Putamen (tissue), 1 donor: ENCODE data around the gene FBXO2.

Source experiments
- DNase-seq: peaks from one replicate; pipeline ENCODE4 v3.0.0-alpha.2; 2016; ENCODE audit warnings: low spot score

The FBXO2 gene

DNA sequence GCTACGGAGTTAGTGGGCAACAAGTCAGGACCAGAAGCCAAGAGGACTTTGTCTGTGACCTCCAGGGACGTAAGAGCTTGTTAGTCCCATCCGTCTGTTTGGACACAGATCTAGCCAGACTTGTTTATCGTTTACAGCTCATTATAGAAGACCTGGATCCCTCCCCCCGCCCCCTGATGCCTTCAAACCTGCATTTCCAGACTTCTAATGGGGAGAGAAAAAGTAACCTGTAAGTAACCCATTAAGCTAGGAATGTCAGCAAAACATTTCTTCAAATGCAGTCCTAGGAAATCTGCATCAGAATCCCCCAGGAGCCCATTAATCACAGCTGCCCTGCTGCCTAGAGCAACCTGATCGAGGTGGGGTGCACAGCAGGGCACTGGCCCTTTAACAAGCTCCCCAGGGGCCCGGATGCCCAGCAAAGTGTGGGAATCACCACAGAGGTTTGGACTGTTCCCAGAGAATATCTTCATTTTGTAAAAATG lies 28.1 kb upstream of the FBXO2 start:
- DNase-seq = no peak

DNA sequence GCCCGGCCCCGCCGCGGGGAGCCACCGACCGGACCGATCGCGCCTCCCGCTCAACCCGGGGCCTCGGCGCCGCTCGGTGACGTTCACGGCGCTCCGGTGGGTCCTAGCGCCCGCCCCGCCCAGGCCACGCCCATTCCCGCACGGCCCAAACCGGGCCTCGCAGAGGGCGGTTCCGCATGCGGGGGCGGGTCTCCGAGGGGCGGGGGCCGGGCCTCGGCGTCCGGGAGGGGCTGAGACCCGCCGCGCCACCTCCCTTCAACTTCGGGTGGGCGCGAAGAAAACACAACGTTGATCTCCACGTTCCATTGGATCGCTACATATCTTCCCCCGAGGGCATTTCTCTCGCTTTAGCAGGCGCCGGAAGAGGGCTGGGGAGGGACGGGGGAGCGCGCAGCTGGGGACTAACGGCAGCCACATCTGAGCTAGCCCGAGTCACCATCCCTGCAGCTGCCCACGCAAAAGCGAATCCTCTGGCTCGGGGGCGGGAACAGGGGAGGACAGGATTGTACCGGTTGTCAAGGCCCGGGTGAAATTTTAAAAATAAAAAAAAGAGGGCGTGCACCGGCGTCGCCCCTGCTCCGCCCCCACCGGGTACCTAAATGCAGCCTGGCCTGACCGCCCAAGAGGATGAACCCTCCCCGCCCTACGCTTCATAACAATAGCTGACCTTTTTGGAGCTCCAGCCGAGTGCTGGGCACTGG lies 27.0 kb upstream of the FBXO2 start, which contains the start of gene MAD2L2:
TSS of gene MAD2L2 (minus strand) at position 78 of the 701 bp plus-strand sequence. CDS start 547 bp downstream, outside the sequence.
- DNase-seq = peak; percentile 87

DNA sequence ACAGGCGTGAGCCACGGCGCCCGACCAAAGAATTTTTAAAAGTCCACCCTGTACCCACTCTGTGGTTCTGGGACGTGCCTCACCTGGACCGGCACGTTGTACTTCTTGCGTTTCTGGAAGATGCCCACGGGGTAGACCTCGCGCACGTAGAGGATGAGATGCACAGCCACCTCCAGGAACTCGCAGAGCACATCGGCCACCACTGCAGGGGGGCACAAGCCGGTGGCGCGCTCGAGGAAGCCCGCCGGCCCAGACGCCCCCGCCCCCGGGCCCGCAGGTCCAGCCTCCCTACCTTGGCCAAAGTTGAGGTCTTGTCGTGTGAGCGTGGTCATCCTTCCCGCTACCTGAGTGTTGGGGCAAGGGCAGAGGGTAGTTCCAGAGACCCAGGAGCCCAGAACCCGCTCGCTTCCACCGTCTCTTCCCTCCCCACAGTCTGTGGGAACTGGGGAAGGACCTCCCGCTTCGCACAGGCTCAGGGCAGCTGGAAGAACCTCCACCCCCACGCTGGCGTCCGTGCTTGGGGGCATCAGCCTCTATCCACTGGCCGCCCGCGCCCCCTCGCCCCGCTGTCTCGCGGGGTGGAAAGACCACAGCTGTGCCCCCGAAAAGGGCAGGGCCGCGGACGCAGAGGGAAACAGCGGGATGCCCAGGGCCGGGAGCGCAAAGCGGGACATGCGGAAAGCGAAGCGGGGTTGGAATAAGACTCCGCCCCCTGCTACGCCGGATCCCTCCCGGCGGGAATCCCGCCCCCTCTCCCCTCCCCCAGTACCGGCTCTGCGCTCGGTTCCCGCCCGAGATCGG lies 26.2 kb upstream of the FBXO2 start:
- DNase-seq = no peak

DNA sequence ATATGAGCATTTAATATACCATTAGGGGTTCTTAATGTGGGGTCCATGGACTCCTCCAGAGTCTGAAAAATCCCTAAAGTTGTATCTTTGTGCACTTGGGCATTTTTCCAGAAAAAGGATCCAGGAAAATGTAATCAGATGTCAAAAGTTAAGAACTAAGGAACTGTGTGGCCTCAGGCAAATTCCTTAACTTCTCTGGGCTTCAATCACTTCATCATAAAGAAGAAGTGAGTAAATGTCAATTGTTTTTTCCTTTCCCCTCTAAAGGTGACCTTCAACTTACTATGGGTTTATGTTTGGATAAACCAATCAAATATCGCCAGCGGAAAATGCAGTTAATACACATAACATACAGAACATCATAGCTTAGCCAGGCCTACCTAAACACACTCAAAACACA lies 24.2 kb upstream of the FBXO2 start:
- DNase-seq = no peak

DNA sequence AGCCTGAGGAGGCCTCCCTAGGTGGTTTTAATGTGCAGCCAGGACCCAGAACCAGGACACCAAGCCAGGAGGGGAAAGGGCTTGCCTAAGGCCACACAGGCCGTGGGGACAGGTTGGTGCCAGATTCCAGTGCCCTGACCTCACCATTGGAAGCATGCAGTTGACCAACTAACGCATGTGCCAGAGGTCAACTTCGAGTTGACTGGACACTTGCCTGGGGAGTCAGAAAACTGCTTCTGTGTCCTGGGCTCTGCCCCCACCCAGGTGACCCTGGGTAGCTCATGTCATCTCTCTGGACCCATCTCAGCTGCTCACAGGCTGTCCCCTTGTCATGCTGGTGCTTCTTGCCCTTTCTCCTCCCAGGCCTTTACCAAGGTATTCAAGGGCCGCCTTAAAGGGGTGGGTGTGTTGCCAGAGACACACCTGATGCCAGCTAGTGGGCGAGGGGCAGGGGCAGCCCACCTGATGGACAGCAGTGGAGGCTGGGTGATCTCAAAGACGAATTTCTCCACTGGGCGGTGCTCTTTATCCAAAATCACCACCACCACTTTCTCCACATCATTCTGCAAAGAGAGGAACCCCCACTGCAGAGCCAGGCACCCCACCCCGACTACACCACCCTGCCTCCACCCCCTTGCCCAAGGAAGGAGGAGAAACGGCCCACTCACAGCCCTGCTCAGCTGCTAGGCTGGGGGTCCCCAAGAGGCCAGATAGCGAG lies 22.3 kb upstream of the FBXO2 start:
- no peak for DNase-seq

DNA sequence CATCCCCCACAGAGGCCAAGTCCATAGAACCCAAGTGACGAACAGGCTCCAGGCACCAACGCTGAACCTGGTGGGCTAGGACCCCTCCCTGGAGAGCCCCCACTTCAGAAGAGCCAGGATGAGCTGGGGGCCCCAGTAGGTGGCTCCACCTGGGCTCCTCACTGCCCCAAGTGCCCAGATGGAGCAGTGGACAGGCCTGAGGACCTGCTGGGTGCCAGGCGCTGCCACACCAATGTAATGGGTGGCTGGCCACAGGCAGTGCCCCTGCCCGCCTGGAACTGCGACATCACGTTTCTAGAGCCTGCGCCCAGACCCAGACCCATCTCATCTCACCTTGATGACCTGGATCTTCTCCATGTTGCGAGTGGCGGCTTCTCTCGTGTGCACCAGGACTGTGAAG lies 21.1 kb upstream of the FBXO2 start:
- DNase-seq = no peak

DNA sequence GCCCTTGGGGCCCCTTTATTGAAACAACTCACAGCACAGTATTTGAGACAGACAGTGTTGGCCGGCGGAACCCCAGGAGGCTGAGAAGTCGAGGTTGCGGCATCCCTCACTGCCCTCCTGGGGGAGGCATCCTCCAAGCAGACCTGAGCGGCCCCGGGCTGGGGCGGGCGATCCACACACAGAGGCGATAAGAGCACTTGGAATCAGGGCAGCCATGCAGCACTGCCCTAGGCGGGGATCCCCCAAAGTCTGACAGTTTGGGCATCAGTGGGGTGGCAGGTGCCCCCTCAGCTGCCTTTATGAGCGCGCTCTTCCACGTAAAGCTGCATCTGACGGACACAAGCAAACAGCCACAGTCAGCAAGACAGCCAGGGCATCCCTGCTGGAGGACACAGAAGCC lies 20.3 kb upstream of the FBXO2 start:
- DNase-seq = no peak

DNA sequence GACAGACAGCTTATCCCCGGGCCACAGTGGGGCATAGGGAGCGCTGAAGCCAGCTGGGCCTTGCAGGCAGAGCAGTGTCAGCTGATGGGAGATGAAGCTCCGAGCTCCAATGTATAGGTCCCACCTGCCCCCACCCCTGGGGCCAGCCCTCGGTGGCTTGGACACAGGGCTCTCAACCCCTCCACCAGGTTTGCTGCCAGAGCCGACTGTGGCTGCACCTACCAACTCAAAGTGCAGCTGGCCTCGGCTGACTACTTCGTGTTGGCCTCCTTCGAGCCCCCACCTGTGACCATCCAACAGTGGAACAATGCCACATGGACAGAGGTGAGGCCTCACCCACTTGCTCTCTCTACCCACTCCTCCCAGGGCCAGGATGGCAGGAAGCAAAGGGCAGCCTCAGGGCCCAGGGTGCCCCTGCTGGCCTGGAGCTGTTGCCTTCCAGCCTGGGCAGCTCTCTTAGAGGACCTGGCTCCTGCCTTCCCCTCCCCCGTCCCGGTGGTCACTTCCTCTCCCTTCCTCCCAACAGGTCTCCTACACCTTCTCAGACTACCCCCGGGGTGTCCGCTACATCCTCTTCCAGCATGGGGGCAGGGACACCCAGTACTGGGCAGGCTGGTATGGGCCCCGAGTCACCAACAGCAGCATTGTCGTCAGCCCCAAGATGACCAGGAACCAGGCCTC lies 19.0 kb upstream of the FBXO2 start:
- DNase-seq = no peak

DNA sequence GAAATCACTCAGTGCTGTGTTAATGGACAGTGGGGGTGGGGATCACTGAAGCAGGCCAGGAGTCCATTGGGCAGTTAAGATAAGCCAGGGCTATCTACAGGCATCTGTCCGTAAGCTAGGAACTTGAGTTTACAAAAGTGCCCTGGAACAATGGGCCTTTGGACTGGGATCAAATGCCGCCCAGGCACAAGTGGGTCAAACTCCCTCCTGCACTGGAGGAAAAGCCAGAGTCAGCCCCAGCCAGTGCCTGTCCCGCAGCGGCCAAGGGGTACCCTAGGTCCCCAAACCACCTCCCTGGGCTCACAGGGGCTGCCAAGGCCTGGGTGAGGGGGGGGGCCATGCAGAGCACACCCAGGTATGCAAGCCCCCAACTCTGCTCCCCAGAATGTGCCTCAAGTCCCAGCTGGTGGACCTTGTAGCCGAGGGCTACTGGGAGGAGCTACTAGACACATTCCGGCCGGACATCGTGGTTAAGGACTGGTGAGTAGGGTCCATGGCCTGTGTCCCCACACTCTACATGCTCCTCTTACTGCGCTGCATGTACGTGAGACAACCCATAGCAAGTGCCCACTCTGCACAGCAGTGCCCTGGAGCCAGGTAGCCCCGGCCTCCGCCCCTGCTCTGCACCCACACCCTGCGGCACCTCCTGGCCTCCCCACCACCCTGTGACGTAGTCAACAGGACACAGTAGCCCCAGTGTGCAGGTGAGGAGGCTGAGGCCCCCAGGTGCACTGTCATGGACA lies 17.5 kb upstream of the FBXO2 start:
- no peak for DNase-seq

DNA sequence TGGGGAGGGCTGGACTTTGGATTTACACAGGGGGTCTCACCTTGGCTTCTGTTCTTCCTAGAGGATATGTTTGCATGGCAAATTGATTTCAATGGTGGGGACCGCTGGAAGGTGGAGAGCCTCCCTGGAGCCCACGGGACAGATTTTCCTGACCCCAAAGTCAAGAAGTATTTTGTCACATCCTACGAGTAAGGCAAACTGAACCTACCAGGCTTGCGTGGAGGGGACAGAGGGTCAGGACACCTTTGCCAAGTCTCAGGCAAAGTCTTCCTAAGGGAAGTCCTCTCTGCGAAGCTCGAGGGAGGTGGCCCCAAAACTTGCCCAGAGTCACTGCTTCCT lies 16.9 kb upstream of the FBXO2 start:
- DNase-seq = no peak

DNA sequence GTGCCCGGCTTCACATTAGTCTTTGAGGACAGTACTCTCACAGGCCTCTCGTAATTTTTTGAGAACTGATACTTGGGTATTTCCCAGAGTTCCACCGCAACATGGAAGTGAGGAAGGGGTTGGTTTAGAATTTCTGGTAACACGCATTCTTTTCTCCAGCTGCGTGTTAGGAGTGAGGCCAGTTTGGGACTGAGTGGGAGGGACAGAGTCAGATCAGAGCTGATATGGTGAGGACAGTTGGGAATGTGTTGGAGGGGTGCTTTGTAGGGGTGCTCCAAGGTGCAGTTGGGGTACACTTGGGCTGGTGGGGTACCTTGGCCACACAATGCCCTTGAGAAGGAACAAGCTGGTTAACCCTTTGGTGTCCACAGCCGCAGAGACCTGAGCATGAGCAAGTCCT lies 16.5 kb upstream of the FBXO2 start:
- no peak for DNase-seq

DNA sequence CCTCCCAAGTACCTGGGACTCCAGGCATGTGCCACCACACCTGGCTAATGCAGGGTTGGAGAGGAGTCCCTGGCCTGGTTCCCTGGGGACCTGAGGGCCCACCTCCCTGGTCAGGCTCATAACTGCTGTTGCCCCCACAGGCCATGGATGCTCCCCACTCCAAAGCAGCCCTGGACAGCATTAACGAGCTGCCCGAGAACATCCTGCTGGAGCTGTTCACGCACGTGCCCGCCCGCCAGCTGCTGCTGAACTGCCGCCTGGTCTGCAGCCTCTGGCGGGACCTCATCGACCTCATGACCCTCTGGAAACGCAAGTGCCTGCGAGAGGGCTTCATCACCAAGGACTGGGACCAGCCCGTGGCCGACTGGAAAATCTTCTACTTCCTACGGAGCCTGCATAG lies 14.3 kb upstream of the FBXO2 start:
- DNase-seq = no peak

DNA sequence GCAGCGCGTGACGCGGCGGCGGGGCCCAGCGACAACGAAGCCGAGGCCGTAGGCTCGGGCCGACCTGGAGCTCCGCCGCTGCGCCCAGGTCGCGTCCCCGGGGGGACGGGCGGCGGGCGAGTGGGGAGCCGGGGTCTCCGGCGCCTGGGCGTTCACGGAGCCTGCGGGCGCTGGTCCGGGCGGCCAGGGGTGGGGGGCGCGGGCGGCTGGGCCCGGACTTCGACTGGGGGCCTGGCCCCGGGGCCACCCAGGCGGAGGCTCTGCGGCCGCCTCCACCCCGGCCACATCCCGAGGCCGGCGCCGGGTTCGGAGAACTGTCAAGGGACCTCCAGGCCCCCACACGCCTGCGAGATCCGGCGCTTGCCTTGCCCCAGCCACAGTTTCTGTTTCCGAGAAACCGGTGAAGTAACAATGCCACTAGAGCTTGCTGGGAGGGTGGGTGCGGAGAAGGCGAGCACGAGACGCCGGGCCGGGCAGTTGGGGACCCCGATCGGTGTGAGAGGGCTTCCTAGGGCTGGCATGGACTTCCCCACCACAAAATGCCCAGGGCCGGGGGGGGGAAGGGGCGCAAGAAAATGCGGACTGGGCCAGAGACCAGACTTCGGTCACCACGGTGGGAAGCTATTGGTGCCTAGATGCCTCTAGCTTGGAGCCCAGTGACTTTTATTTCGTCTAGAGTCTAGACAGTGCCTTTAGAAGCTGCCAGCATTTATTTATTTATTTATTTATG lies 10.3 kb upstream of the FBXO2 start:
- no peak for DNase-seq

DNA sequence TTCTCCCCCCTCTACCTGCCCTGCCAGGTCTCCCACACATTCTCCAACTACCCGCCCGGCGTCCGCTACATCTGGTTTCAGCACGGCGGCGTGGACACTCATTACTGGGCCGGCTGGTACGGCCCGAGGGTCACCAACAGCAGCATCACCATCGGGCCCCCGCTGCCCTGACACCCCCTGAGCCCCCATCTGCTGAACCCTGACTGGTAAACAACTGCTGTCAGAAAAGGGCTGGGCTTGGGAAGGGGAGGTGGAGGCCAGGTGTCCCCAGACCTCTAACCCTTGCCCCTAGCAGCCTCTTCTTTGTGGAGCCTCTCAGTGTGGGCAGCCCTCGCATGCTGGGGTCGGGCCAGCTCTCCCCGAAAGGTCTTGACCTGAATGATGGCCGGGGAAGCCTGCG lies 6.9 kb upstream of the FBXO2 start:
- DNase-seq = no peak

DNA sequence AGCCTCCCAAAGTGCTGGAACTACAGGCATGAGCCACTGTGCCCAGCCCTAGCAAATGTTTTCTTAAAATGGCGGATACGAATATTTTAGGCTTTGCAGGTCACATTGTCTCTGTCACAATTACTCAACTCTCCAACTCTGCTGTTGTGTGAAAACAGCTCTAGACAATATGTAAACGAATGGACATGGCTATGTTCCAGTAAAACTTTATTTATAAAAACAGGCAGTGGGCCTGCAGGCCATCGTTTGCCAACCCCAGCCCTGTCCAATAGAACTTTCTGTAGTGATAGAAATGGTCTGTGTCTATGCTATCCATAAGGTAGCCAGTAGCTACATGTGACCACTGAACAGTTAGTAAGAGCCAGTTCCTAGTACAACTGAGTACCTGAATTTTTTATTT lies 5.5 kb upstream of the FBXO2 start:
- DNase-seq = no peak

DNA sequence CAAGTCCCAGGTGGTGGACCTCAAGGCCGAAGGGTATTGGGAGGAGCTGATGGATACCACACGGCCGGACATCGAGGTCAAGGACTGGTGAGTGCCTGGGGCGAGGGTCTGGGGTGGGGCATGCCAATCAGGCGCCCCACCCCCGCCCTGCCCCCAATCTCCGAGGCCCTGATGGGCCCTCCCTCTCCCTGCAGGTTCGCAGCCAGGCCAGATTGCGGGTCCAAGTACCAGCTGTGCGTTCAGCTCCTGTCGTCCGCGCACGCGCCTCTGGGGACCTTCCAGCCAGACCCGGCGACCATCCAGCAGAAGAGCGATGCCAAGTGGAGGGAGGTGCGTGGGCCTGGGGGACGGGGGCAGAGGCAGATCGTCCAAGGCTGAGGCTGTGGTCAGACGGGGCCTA lies 4.3 kb upstream of the FBXO2 start:
- DNase-seq = no peak

DNA sequence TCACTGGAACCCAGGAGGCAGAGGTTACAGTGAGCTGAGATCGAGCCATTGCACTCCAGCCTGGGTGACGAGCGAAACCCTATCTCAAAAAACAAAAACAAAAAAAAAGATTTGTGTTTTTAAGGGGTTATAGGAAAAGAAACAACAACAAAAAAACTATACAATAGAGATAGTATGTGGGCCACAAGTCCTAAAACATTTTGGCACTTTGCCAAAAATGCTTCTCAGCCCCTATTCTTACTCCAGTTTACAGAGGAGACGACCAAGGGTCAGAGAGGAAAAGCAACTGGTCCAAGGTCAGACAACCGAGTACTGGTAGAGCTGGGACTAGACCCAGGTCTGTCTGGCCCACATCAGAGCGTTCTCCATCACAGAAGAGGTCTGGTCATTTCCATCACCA lies 3.4 kb upstream of the FBXO2 start:
- DNase-seq = no peak

DNA sequence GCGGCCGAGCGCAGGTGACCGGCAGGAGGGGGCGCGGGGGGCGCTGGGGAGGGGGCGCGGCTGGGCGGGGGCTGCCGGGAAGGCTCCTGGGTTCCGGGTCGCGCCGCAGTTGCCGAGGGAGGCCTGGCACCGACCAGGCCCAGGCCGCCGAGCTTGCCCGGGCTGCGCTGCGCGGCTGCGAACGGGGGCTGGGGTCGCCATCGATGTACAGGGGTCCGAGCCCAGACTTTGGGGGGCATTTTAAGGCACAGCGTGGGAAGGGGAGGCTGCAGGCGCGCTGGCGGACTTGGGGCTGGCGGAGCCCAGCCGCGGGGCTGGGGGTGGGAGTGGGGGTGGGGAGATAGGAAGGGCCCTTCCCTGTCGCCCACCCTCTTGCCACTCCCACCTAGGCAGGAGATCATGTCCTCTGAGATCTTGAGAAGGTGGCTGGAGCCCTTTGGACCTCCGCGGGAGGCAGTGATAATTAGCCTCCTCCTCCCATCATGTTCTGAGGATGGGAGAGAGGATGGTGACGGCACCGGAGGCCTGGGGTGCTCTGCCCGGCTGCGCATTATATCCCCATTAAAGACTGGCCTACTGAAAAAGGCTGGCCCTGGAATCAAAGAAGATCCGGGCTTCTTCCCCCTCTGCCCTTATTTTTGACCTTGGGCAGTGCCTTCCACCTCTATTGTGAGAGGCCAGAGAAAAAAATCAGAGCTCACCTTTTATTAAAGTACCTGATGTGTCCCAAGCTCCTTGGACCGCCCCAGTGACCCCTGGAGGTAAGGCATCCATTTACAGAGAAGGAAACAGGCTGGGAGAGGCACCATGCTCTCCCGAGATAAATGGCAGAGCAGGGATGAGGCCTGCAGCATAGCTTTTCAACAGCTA lies 945 bp upstream of the FBXO2 start:
- DNase-seq = no peak

DNA sequence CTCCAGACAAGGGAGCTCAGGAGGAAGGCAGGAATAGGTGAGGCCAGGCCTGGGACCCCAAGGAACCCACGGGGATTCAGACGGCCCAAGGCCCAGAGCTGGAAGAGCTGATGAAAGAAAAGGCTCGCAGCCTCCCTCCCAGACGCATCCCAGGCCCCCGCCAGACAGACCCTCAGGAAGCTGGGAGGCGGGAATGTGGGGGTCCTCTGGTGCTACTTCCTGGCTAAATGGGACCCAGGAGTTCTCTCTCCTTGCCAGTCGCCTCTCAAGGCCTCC lies 430 bp downstream of the FBXO2 start:
- DNase-seq = no peak
